Activated CD8-positive, alpha-beta memory T cell treated with anti-CD3 and anti-CD28 coated beads for 1 hour (primary cell): ENCODE measurements around the gene ANKMY1.

Experiments used
- DNase-seq, 2 donors: peaks; one replicate each; pipeline ENCODE4 v3.0.0-alpha.2; 2020; ENCODE audit warnings: low read depth in 1 of 2; ENCODE audit errors: extremely low read depth in 1 of 2

Gene ANKMY1

DNA sequence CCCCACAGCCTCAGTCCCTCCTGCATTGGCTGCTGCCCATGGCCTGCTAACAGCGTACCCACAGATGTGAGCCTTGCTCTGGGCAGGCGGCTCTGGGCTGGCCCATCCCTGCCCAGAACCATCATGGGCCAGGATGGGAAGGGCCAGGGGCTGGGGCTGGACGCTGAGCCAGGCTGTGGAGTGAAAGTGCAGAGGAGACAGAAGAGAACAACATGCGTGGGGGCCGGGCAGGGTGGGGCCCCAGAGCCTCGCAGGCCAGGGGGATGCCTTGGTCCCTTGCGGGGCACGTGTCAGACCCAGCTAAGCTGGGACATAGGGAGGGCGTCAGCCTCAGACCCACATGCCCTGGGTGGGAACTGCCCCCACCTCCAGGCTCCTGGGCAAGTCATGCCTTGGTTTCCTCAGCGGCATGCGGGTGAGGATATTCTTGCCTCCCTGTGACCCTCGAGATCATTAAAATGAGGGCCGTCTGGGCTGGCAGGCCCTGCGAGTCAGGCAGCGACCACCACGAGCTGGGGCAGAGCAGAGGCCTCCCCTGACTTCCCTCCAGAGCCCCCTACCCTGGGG, 95.0 kb downstream of the ANKMY1 start:
- DNase-seq = no peak

DNA sequence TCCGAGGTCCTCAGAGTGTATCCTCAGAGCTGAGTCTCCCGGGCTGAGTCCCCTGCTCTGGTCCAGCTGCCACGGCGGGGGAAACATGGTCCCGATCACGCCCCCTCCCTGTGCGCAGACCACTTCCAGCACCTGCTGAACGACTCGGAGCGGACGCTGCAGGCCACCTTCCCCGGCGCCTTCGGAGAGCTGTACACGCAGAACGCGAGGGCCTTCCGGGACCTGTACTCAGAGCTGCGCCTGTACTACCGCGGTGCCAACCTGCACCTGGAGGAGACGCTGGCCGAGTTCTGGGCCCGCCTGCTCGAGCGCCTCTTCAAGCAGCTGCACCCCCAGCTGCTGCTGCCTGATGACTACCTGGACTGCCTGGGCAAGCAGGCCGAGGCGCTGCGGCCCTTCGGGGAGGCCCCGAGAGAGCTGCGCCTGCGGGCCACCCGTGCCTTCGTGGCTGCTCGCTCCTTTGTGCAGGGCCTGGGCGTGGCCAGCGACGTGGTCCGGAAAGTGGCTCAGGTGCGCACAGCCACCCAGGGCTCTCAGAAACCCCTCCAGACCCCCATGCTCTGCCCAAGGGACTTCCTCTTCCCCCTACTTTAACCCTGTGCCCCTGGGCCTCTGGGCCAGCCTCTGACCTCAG, 95.6 kb downstream of the ANKMY1 start:
- DNase-seq = no peak

DNA sequence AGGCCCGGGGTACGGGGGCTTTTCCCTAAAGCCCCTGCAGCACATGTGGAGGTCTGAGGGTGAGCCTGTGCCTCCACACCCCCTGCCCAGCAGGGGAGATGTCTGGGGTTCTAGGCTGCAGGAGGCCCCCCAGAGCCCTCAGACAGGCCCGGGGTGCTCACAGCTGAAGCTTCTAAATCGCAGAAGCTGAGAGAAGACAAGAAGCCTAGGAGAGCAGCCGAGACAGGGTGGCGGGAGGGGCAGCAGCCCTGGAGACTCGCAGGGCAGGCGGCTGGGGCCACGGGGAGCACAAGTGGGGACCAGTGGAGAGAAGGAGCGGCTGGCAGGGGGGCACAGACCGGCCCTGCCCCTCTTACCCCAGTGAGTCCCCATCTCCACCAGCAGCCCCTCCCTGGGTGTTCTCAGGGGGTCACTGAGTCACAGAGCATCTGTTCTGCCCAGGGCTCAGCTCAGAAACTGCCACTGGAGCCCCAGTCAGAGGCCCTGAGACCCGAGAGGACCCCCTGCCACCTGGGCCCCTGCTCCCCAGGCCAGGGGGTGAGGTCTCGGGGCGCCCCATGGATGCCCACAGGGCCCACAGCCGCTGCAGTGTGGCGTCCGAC, 96.2 kb downstream of the ANKMY1 start:
- DNase-seq = no peak

DNA sequence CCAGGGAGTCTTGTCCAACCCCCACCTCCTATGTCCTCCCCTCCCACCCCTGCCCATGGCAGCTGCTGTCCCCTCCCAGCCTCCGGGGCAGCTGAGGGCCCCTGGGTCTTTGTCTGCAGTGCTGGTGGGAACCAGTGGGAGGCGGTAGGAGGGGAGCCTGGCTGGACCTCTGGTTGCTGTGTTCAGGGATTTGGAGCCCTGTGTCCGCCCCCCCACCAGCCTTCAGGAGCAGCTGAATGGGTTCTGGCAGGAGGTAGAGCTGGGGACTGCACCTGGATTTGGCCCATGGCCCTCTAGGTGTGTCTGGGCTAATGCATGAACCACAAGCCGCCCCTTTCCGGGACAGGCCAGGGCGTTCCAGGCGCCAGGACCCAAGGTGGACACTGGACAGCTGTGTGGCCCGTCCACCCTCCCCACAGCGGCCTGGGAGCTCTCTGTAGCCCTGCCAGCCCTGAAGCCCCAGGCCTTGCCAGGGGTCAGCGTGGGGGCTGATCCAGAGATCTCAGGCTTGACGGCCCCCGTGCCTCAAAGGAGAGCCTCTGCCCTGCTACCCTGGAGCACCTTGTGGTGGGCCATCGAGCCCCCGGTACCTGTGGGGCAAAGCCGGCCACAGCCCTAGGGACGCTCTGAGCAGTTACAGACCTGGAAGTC, 96.9 kb downstream of the ANKMY1 start:
- DNase-seq = no peak

DNA sequence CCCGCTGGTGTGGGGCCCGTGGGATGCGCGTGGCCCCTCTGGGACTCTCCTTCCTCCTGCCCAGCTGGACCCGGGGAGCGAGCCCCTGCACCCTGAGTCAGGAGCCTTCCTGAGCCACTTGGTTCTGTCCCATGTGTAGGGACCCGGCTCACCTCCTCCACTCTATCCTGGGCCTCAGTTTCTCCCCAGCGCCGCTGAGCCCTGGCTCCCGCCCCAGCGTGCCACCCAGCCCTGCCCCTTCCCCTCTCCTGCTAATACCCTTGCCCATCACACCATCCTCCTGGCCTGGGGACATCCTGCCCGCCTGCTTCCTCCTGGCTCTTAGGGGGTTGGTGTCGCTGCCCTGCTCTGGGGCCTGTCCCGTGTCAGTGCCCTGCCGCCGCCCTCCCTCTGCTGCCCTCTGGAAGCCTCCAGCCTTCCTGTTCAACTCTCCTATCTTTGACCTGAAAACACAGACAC, 97.5 kb downstream of the ANKMY1 start:
- no peak for DNase-seq

DNA sequence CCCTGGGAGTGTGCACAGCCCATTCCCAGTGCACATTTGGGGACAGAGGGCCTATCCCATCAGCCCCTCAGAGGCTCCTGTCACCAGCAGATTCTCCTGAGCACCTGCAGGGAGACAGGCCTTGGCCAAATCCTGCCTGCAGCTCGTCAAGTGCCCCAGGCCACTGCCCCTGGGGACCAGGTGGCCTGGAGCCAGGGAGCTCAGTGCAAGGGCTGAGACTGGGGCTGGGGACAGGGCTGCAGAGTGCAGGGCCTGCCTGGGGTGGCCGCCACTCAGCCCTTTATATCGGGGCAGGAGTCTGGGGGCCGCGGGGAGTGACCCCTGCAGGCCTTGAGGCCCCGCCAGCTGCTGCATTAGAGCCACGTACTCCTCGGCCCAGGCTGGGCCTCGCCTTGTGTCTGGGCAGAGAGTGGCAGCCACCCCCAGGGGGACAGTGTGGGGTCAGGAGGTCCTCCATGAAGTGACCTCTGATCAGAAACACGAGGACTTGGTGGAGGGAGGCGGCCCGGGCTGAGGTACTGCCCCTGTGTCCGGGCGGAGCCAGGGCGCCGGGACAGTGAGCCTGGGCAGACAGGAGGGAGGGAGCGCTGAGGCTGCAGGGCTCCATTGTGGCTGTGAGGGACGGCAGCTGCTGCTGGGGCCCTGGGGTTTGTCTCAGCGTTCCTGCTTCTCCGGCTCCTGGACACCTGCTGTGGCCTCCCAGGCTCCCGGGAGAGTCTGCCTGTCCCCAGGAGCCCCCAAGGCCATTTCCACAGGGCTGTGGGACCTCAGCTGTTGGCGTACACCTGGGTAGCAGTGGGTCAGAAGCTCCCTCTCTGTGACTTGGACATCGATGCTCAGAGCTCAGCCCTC, 98.2 kb downstream of the ANKMY1 start:
- no peak for DNase-seq

DNA sequence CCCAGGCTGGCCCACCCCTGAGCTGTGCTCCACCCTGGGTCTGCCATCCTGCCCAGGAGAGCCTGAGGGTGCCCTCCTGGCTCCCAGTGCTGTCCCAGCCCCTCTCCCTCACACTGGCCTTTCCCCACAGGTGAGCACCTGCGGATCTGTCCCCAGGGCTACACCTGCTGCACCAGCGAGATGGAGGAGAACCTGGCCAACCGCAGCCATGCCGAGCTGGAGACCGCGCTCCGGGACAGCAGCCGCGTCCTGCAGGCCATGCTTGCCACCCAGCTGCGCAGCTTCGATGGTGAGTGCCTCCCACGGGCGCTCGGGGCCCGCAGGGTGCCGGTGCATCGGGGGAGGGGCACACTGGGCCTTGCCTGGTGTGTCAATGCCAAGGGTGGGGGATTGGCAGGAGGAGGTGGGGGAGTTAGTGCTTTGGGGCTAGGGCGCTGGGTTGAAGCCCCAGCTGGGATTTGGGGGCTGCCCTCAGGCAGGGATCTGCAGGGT, 98.8 kb downstream of the ANKMY1 start:
- no peak for DNase-seq

DNA sequence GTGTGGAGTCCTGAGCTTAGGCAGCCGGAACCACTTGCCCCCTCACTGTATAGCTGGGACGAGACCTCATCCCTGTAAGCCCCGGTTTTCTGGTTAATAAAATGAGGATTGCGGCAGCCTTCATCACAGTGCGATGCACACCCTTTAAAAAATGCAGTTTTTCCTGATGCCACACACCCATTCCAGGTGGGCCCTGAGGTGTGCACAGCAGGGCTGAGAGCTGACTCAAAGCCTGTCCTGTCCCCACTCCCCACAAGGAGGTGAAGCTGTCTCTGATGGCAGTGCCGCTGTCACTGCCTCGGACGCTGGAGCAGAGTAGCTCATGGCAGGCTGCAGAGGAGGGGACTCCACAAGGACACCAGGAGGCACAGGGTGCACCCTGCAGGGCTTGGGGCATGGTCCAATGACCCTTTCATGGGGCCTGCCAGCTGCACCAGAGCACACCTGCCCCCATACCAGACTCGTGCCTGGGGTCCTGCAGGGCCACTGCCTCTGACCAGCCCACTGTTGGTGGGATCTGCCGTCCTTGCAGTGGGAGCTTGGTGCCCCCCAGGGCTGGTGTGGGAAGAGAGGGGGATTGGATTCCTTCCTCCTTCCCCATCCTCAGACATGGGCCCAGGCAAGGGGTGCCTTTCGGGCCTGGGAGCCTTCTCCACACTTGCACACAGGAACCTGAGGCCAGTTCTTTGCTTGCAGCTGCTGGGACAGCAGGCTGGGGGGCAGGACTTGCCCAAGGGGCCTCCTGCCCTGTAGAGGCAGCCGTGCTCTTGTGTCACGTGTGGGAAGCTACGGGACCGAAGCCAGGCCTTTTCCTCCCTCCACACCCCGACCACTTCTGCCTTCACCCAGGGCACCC, 99.5 kb downstream of the ANKMY1 start:
- no peak for DNase-seq

DNA sequence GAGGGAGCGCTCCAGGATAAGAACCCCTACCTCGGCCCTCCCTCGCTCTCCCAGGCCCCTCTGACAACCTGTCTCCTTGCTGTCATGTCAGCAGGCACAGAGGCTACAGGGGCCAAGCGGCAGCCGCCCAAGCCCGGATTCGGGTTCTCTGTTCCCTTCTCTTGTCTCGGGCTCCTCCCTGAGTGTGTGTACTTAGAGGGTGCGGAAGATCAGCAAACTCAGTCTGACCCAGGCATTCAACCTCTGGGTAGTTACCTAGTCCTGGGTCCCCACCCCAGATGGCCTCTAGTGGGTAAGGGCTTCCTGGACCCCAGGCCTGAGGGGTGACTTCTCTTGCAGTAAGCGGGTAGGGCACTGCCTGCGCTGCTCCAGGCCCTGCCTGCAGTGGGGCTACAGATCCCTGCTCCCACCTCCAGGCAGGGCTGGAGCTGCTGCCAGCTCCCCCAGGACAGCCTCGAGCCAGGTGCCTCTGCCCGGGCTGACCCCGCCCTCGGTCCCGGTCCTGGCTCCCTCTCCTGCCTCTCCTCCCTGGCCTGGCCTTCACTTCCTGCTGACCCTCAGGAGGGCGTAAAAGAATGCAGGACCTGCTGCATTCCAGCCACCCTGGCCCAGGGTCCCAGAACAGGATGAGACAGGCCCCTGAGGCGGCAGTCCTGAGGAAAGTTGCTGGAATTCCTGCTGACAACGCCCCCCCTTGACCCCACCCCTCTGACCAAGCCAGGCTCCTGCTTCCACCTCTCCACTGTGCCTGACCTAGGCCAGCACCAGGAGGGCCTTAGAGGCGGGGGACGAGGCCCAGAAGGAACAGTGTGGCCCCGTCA, 100.4 kb downstream of the ANKMY1 start:
- DNase-seq = no peak

DNA sequence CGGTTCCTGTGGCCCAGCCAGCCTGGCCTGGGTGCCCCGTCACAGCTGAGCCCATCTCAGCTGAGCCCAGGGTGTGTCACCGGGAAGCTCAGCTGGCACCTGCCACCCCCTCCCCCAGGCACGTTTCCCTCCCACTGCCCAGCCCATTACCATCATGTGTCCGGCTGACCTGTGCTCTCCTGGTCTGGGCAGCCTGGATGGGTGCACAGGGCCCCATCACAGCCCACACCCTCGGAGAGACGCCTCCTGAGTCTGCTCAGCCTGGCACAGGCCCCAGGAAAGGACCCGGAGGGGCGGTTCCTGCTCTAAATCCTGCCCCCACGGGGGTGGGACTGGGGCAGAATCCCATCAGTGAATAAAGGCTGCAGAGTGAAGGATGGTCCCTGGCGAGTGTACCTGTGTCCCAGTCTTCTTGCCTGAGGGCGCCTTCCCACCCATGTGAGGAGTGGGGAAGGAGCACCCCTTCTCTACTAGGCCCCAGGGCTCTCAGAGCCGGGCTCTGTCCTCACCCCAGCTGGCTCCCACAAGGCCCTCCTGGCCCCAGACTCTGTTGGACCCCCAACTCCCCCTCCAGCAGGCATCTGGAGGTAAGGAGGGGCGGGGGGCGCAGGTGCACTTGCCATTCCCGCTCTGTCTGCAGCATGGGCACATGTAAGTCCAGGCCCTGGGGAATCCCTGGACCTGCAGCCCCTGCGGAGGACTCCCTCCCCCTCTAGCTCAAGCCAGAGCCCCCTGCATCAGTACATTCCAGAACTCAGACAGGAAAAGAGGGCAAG, 101.2 kb downstream of the ANKMY1 start:
- DNase-seq = no peak

DNA sequence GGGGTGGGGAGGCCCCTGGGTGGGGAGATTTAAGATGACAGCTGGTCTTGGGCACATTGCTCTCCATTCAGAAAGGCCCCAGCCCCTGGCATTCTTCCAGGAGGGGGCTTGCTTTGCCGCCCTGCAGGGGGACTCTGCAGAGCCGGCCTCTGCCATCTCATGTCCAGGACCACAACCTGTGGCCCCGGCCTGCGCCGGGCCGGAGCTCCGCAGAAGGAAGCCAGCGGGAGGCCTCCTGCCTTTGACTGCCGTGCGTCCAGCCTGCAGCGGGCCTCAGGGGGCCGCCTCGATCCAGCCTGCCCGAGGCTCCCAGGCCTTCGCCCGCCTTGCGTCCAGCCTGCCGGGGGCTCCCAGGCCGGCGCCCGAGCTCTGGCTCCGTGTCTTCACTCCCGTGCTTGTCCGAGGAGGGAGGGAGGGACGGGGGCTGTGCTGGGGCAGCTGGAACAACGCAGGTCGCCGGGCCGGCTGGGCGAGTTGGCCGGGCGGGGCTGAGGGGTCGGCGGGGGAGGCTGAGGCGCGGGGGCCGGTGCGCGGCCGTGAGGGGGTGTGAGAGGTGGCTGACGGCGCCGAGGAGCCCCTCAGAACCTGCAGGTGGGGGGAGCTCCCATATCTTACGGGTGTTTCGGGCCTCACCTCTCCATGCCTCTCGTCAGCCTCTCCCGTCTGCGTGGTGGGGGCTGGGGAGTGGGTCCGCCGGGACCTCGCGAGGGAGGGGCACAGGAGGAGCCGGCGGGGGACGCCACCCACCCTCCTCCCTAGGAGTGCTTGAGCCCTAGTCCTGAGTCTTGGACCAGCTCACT, 101.9 kb downstream of the ANKMY1 start:
- DNase-seq = no peak

DNA sequence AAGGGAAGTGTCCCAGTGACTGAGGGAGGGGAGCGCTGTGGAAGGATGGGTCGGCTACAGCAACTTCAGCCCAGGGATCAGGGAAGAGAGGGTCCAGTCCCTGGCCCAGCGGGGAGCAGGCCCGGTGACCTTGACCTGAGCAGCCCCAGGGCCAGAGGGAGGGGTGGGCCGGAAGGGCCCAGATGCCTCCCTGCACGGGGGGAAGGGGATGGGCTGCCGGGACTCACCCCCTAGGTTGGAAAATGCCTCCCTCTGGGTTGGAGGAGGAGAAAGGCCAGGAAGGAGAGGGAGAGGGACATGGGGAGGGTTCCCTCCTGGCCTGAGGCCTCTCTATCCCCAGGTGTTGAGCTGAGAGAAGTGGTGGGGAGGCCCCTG, 102.5 kb downstream of the ANKMY1 start:
- DNase-seq = no peak

DNA sequence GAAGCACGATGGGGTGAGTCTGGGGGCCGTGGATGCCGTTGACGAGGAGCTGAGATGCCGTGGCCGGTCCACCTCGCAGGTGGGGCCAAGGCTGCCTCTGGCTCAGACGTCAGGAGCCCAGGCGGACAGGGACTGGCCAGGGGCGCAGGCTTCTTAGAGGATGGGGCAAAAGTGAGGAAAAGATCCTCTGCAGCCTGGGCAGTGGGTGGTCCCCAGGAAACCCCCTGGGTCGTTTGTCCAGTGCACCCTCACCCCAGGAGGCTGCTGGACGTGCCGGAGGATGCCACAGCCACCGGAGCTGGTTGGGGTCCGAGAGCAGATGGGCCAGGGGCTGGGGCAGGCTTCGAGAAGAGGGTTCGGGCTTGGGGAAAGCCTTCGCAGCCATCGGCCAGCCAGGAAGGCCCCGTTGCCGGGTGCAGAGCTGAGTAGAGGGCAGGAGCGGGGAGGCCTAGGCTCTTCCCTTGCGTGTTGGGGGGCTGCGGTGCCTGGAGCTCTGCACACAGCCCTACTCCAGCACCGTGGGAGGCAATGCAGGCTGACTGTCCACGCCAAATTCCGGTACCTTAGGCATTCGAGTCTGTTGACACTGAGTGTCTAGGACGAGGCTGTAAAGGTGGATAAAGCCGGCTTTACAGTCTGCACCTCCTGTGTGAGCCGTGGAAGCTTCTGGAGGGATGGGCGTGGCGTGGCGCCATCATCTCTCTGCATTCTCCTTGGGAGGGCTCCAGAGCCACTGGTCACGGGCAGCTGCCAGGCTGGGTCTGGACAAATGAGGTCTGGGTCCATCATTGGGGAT, 103.5 kb downstream of the ANKMY1 start:
- DNase-seq = no peak

DNA sequence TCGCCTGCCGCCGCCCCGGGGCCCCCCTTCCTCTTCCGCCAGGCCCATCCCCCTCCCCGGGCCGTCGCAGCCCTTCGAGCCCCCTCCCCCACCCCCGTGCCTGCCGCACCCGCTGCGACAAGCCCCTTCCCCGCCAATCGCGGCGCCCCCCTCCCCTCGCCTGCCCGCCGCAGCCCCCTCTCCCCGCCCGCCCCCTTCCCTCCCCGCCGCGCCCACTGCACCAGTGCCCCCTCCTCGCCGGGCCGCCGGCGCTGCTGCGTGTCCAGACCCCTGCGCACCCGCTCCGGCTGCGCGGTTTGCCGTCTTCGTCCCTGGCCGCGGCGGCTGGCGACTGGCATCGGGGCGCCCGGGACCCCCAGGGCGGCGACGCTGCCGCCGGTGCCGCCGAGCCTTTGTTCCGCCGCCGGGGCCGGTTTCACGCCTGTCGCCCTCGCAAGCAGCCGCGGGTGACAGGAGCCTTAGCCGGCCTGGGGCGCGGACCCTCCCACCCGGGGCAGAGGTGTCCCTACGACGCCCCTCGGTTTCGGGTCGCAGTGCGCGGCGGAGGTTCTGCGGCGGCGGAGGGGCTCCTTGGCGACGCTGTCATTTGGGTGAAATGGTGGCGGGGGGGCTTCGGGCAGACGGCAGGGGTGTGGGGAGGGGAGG, 104.2 kb downstream of the ANKMY1 start:
- no peak for DNase-seq

DNA sequence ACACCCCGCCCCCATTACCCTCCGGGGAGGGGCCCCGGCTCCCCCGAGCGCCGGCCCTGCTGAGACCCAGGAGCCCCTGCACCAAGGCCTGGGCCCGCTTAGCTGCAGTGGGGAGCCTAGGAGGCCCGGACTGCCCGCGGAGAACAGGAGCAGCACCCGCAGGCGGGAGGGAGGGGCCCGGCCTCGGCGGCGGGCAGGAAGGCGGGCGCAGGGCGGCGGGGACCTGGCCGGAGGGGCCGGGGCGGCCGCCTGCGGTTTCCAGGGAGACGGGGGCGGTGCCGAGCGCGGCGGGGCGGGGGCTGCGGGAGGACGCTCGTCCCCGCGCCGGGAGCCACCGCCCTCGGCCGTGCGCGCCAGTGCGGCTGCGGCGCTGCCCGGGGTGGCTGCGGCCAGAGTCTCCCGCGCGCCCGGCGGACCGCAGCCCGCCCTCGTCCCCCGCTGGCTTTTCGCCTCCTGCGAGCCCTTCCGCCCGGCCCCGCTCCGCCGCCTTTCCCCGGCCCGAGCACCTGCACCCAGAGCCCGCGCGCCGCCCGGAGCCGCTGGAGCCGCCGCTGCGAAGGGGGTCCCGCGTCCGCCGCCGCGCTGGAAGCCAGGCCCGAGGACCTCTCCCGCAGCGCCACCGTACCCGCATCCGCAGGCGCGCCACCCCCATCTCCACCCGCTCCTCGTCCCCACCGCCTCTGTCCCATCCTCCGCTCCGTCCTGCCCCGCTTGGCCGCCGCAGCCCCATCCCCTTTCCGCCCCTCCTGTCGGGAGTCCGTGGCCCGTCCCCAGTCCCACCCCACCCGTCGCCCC, 105.1 kb downstream of the ANKMY1 start:
- DNase-seq = no peak
